ENCODE measurements around the gene LPGAT1. TPM values are rescaled to one million over a fixed set of nuclear protein-coding genes. Genes with fewer than 3 reads are reported as not detected.

LPGAT1 gene
- total and polyA plus RNA-seq, 2 of the 13 experiments (the other 11 are each of a cell fraction or from before 2014, with no cell fraction given) = 12.1 to 48.3 TPM

DNA sequence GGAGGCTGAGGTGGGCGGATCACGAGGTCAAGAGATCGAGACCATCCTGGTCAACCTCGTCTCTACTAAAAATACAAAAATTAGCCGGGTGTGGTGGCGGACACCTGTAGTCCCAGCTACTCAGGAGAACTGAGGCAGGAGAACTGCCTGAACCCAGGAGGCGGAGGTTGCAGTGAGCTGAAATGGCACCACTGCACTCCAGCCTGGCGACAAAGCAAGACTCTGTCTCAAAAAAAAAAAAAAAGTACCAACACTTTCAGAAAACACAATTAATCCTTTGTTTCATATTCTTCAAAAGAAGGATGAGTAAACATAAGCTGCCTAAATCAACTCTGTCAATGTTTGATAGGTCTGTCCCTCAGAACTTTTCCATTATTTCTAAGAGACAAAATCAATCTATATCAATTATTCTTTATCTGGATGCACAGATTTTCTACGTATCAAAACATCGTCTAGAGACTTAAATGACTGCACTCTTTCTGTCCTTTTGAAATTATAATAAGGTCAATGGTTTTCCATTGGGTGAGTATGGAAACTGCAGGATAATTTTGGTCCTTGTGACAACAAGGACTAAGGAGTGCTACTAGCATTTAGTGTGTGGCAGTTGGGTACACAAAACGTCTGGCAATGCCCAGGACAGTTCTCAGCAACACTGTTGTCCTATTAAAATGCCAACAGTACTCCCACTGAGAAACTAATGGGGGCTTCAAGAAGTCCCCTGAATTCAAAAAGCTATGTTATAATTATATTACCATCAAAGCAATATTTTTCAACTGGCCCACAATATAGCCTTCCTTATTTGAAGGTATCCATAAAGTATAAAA lies 40.7 kb downstream of the LPGAT1 start (continued):
- TF ChIP-seq, protein P1, sequence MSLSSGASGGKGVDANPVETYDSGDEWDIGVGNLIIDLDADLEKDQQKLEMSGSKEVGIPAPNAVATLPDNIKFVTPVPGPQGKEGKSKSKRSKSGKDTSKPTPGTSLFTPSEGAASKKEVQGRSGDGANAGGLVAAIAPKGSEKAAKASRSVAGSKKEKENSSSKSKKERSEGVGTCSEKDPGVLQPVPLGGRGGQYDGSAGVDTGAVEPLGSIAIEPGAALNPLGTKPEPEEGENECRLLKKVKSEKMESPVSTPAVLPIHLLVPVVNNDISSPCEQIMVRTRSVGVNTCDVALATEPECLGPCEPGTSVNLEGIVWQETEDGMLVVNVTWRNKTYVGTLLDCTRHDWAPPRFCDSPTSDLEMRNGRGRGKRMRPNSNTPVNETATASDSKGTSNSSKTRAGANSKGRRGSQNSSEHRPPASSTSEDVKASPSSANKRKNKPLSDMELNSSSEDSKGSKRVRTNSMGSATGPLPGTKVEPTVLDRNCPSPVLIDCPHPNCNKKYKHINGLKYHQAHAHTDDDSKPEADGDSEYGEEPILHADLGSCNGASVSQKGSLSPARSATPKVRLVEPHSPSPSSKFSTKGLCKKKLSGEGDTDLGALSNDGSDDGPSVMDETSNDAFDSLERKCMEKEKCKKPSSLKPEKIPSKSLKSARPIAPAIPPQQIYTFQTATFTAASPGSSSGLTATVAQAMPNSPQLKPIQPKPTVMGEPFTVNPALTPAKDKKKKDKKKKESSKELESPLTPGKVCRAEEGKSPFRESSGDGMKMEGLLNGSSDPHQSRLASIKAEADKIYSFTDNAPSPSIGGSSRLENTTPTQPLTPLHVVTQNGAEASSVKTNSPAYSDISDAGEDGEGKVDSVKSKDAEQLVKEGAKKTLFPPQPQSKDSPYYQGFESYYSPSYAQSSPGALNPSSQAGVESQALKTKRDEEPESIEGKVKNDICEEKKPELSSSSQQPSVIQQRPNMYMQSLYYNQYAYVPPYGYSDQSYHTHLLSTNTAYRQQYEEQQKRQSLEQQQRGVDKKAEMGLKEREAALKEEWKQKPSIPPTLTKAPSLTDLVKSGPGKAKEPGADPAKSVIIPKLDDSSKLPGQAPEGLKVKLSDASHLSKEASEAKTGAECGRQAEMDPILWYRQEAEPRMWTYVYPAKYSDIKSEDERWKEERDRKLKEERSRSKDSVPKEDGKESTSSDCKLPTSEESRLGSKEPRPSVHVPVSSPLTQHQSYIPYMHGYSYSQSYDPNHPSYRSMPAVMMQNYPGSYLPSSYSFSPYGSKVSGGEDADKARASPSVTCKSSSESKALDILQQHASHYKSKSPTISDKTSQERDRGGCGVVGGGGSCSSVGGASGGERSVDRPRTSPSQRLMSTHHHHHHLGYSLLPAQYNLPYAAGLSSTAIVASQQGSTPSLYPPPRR (CRISPR knock-in tag; IDR thresholded peaks at IDR 0.05; ENCODE audit: borderline replicate concordance) = no peak
- TF ChIP-seq, protein P2, sequence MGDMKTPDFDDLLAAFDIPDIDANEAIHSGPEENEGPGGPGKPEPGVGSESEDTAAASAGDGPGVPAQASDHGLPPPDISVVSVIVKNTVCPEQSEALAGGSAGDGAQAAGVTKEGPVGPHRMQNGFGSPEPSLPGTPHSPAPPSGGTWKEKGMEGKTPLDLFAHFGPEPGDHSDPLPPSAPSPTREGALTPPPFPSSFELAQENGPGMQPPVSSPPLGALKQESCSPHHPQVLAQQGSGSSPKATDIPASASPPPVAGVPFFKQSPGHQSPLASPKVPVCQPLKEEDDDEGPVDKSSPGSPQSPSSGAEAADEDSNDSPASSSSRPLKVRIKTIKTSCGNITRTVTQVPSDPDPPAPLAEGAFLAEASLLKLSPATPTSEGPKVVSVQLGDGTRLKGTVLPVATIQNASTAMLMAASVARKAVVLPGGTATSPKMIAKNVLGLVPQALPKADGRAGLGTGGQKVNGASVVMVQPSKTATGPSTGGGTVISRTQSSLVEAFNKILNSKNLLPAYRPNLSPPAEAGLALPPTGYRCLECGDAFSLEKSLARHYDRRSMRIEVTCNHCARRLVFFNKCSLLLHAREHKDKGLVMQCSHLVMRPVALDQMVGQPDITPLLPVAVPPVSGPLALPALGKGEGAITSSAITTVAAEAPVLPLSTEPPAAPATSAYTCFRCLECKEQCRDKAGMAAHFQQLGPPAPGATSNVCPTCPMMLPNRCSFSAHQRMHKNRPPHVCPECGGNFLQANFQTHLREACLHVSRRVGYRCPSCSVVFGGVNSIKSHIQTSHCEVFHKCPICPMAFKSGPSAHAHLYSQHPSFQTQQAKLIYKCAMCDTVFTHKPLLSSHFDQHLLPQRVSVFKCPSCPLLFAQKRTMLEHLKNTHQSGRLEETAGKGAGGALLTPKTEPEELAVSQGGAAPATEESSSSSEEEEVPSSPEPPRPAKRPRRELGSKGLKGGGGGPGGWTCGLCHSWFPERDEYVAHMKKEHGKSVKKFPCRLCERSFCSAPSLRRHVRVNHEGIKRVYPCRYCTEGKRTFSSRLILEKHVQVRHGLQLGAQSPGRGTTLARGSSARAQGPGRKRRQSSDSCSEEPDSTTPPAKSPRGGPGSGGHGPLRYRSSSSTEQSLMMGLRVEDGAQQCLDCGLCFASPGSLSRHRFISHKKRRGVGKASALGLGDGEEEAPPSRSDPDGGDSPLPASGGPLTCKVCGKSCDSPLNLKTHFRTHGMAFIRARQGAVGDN (CRISPR knock-in tag; IDR thresholded peaks at IDR 0.05) = 0 out of 2 replicates have a peak, but pooled peaks have one; percentile 19
- TF ChIP-seq, protein P3, sequence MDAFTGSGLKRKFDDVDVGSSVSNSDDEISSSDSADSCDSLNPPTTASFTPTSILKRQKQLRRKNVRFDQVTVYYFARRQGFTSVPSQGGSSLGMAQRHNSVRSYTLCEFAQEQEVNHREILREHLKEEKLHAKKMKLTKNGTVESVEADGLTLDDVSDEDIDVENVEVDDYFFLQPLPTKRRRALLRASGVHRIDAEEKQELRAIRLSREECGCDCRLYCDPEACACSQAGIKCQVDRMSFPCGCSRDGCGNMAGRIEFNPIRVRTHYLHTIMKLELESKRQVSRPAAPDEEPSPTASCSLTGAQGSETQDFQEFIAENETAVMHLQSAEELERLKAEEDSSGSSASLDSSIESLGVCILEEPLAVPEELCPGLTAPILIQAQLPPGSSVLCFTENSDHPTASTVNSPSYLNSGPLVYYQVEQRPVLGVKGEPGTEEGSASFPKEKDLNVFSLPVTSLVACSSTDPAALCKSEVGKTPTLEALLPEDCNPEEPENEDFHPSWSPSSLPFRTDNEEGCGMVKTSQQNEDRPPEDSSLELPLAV (CRISPR knock-in tag; conservative IDR thresholded peaks at IDR 0.05; ENCODE audit: low read depth) = no peak
- no peak for TF ChIP-seq RFX1 (IDR thresholded peaks at IDR 0.05)
- no peak for TF ChIP-seq SNAI1 (CRISPR knock-in tag; IDR thresholded peaks at IDR 0.05; ENCODE audit: borderline replicate concordance)
- 0 out of 2 replicates have a peak, but pooled peaks have one; percentile 37 for TF ChIP-seq POGZ (CRISPR knock-in tag; IDR thresholded peaks at IDR 0.05)

Measured in HepG2 (cell line).